GM12878 (cell line): ENCODE results near the gene EMC1. TPM values are rescaled to one million over a fixed set of nuclear protein-coding genes. Genes with fewer than 3 reads are reported as not detected.

Experiments used
- ATAC-seq: fragments of 200-7000 bp; cut with Tn5 transposase; 3 replicates; pipeline ENCODE4 v1.9.1; 2020; ENCODE audit warnings: mild to moderate bottlenecking, moderate library complexity
- BruUV-seq: library from RNA; stranded (reverse); fragments of 400-500 nt; replicated peaks from 2 replicates; lab custom pipeline; 2021; lab: Mats Ljungman, UMichigan
- CTCF ChIA-PET: fragments of 300-600 bp; sonication (Branson Sonifier 250); formaldehyde crosslinking; extraction: SDS; loops from one replicate; lab custom pipeline; 2021; ENCODE audit warnings: inconsistent platforms; lab: Yijun Ruan, JAX
- POLR2A ChIA-PET: fragments of 350-600 bp; formaldehyde crosslinking; extraction: SDS; loops from one replicate; lab custom pipeline; 2021; ENCODE audit warnings: inconsistent platforms; lab: Charles Lee
- RAD21 ChIA-PET: fragments of 300-600 bp; sonication (Branson Sonifier 250); formaldehyde crosslinking; loops from one replicate; lab custom pipeline; 2023; ENCODE audit warnings: antibody characterized with exemption; ENCODE audit not compliant: unreplicated experiment; lab: Charles Lee
- SMC1A ChIA-PET: fragments of 300-600 bp; sonication (Branson Sonifier 250); formaldehyde crosslinking; loops from one replicate; lab custom pipeline; 2023; ENCODE audit not compliant: unreplicated experiment, uncharacterized antibody; lab: Charles Lee
- DNase-seq: peaks from one replicate; pipeline ENCODE4 v3.0.0-alpha.2; 2011; ENCODE audit warnings: low read depth, low spot score
- FAIRE-seq: peaks from 3 replicates; lab custom pipeline; 2011; peaks lifted over from hg19 to GRCh38; lab: Jason Lieb, UNC
- H2AFZ ChIP-seq: 2 replicates; pipeline ENCODE4 v1.6.0; 2011; ENCODE audit warnings: low read depth, low read length, control low read depth; ENCODE audit not compliant: control insufficient read depth
- H3K27ac ChIP-seq: 2 replicates; pipeline ENCODE4 v1.5.1; 2011; ENCODE audit warnings: control low read depth; ENCODE audit not compliant: control insufficient read depth, insufficient read depth
- H3K27me3 ChIP-seq, 2 experiments: replicated peaks in 1 of 2; 2 replicates each; pipeline versions ENCODE4 v1.6.0 to v1.6.1; 2011; ENCODE audit warnings: low read length in 1 of 2; ENCODE audit not compliant: control insufficient read depth in 2 of 2, insufficient read depth in 2 of 2
- H3K36me3 ChIP-seq, 2 experiments: 2 replicates each; pipeline ENCODE4 v1.5.1; 2011; ENCODE audit warnings: low read length in 1 of 2; ENCODE audit not compliant: control insufficient read depth in 2 of 2, insufficient read depth in 2 of 2
- H3K4me1 ChIP-seq: 2 replicates; pipeline ENCODE4 v1.6.1; 2011; ENCODE audit warnings: mild to moderate bottlenecking, low read length, moderate library complexity, mixed read lengths; ENCODE audit not compliant: control insufficient read depth, insufficient read depth
- H3K4me2 ChIP-seq: 2 replicates; pipeline ENCODE4 v1.6.0; 2011; ENCODE audit warnings: control low read depth; ENCODE audit not compliant: control insufficient read depth, insufficient read depth
- H3K4me3 ChIP-seq: fragments of 200-600 bp; sonication (generic); 2 replicates; pipeline ENCODE4 v1.5.1; 2016
- H3K79me2 ChIP-seq: 2 replicates; pipeline ENCODE4 v1.6.0; 2011; ENCODE audit warnings: low read length; ENCODE audit not compliant: control insufficient read depth, insufficient read depth
- H3K9ac ChIP-seq: 2 replicates; pipeline ENCODE4 v1.8.0; 2011; ENCODE audit warnings: low read length, control low read depth, mixed read lengths; ENCODE audit not compliant: control insufficient read depth, insufficient read depth
- H3K9me3 ChIP-seq: replicated peaks from 3 replicates; pipeline ENCODE4 v1.5.1; 2011; ENCODE audit warnings: mild to moderate bottlenecking, low read length; ENCODE audit not compliant: control insufficient read depth, insufficient read depth
- H4K20me1 ChIP-seq: 2 replicates; pipeline ENCODE4 v1.6.0; 2011; ENCODE audit not compliant: control insufficient read depth, insufficient read depth
- ASH2L ChIP-seq: fragments of 300-600, 200-600 bp; sonication (generic); IDR thresholded peaks from 2 replicates; pipeline ENCODE4 v1.6.1; 2017; ENCODE audit warnings: low read depth, mild to moderate bottlenecking, borderline replicate concordance
- CBFB ChIP-seq: IDR thresholded peaks from 2 replicates; pipeline ENCODE4 v1.6.1; 2016; ENCODE audit warnings: antibody characterized with exemption, low read depth
- FOXK2 ChIP-seq: fragments of 450-650 bp; IDR thresholded peaks from 2 replicates; pipeline ENCODE4 v1.6.1; 2017; ENCODE audit warnings: mild to moderate bottlenecking, moderate library complexity
- HCFC1 ChIP-seq: fragments of 150-350 bp; IDR thresholded peaks from 2 replicates; pipeline ENCODE4 v1.6.1; 2014; ENCODE audit warnings: low read length
- MLLT1 ChIP-seq: fragments of 450-650 bp; IDR thresholded peaks from 2 replicates; pipeline ENCODE4 v1.6.1; 2016; ENCODE audit warnings: mild to moderate bottlenecking
- NFYA ChIP-seq: IDR thresholded peaks from 2 replicates; pipeline ENCODE4 v1.6.1; 2011; ENCODE audit warnings: low read depth, mild to moderate bottlenecking, low read length, improper control_type of control experiment, borderline replicate concordance
- SMAD1 ChIP-seq: fragments of 450-650 bp; IDR thresholded peaks from 2 replicates; pipeline ENCODE4 v1.6.1; 2018; ENCODE audit warnings: mild to moderate bottlenecking, low read depth; ENCODE audit not compliant: partially characterized antibody
- SREBF1 ChIP-seq: IDR thresholded peaks from 2 replicates; pipeline ENCODE4 v1.6.1; 2012; ENCODE audit warnings: mild to moderate bottlenecking, low read length
- STAT1 ChIP-seq: fragments of 450-650 bp; conservative IDR thresholded peaks from 2 replicates; pipeline ENCODE4 v1.6.1; 2014; ENCODE audit warnings: antibody characterized with exemption, mild to moderate bottlenecking
- SUZ12 ChIP-seq: fragments of 200-600 bp; sonication (generic); IDR thresholded peaks from one replicate; pipeline ENCODE4 v1.6.1; 2018; ENCODE audit warnings: antibody characterized with exemption, mild to moderate bottlenecking; ENCODE audit not compliant: unreplicated experiment
- USF2 ChIP-seq: IDR thresholded peaks from 2 replicates; pipeline ENCODE4 v1.6.1; 2011; ENCODE audit warnings: low read depth, low read length, improper control_type of control experiment, borderline replicate concordance
- ZNF384 ChIP-seq: IDR thresholded peaks from 2 replicates; pipeline ENCODE4 v1.6.1; 2012; ENCODE audit warnings: low read depth, mild to moderate bottlenecking, low read length, improper control_type of control experiment, borderline replicate concordance
- WGBS: methylation state at CpG from one replicate; pipeline ENCODE4 v1.1.6; 2016; ENCODE audit warnings: low lambda C conversion rate; ENCODE audit not compliant: insufficient replicate concordance, insufficient coverage; ENCODE audit errors: missing lambda C conversion rate; 5-methylcytosine and 5-hydroxymethylcytosine counted together
- in situ Hi-C: fragments of 300-500 bp; cut with MboI; formaldehyde crosslinking; loops from 9 replicates; pipeline ENCODE4 v1.14.3; 2018; ENCODE audit warnings: mixed read lengths
- intact Hi-C: fragments of 100-400 bp; cut with micrococcal nuclease; formaldehyde crosslinking; loops from one replicate; pipeline ENCODE4 v1.14.2; 2022; ENCODE audit not compliant: unreplicated experiment
- polyA plus RNA-seq, 11 experiments: library from polyadenylated mRNA; depleted of rRNA in 4 of 11; unstranded in 6 of 11; stranded (reverse) in 5 of 11; fragments of >200 nt; fragmentation: Nextera tagmentation in 4 of 11; fragmentation: Illumina TruSeq in 1 of 11; extraction: Ambion mirVana in 4 of 11; extraction: Trizol in 1 of 11; gene quantifications; 1 replicate in 1 of 11; 2 replicates in 10 of 11; pipeline versions ENCODE4 v1.2.1 to v1.2.3, GENCODE V29; 2011 to 2016; ENCODE audit warnings: inconsistent platforms in 2 of 11, missing spikeins in 2 of 11, low read depth in 1 of 11
- total RNA-seq, 4 experiments: library from RNA; depleted of rRNA in 3 of 4; stranded (reverse); fragments of >200 nt in 3 of 4; fragmentation: Illumina TruSeq in 1 of 4; extraction: Trizol in 1 of 4; gene quantifications; 2 replicates each; pipeline versions ENCODE4 v1.2.1 to v1.2.3, GENCODE V29; 2013 to 2021
- TF ChIP-seq, protein P1 (sequence below): fragments of 450-650 bp; IDR thresholded peaks from 2 replicates; pipeline ENCODE4 v1.6.1; 2017; ENCODE audit warnings: mild to moderate bottlenecking
- TF ChIP-seq, protein P2 (sequence below): IDR thresholded peaks from 2 replicates; pipeline ENCODE4 v1.6.1; 2011; ENCODE audit warnings: low read depth, mild to moderate bottlenecking, low read length, moderate library complexity, borderline replicate concordance; ENCODE audit errors: extremely low read depth
- TF ChIP-seq, protein P3 (sequence below): IDR thresholded peaks from 2 replicates; pipeline ENCODE4 v1.6.1; 2011; ENCODE audit warnings: mild to moderate bottlenecking, low read depth, low read length, moderate library complexity; ENCODE audit not compliant: insufficient replicate concordance

Gene EMC1
- total and polyA plus RNA-seq, 10 of the 15 experiments (the other 5 are each of a cell fraction or from before 2014, with no cell fraction given) = 12.2 to 43.6 (median 20.6) TPM

DNA sequence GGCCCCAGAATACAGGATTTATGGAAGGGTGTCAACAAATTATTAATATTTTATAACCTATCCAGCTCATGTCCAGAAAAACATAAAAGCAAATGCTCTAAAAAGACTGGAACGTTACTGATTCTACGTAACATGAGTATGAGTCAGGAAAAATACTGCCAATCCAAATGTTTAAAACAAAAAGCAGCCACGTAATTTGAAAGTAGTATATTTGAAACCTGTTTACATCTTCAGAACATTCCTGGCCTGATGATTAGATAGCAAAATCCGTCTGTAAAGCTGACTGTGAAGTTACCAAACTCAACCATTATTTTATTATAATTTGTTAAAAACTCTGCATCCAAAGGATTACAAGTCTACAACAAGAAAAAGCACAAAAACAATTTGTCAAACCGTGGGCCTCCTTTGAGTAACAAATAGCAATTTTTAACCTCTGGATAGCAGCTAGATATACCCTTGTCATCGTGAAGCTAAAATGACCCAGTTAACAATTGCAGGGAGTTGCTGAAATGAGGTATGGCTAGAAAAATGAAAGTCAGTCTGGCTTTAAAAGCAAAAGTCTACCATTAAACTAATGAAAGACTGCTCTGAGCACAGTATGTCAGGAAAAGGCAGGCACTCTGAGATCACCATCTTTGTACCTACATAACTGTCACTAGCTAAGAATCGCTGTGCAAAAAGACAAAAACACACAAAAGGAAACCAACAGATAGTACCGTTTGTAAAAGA, 42.5 kb downstream of the EMC1 start:
- no peaks in the 10 kb centered on the region for H3K9me3 ChIP-seq
- H3K4me2 ChIP-seq = peak overlapping the region; percentile 78
- intact Hi-C loops (loop anchor here (10.0 kb wide), 1 partner anchor 254 kb away; the partner anchor contains the start of gene IFFO2), in situ Hi-C loops (no loop called here)
- peaks cover 91% of the 10 kb centered on the region for H3K79me2 ChIP-seq
- ChIA-PET RAD21 (no interaction called here), POLR2A (interaction anchor here (0.9 to 1.9 kb wide), 5 partner anchors 9 to 268 kb away, joined by 3 to 7 read pairs (median 4); partner anchors contain the start of genes EMC1 and MRTO4), CTCF (interaction anchor here (0.5 to 4.2 kb wide), 8 partner anchors 11 to 301 kb away, joined by 3 to 17 read pairs (median 4); no protein-coding TSS in a partner anchor), SMC1A (interaction anchor here (0.8 to 2.3 kb wide), 7 partner anchors 9 to 281 kb away, joined by 3 to 9 read pairs (median 5); no protein-coding TSS in a partner anchor)
- H3K4me3 ChIP-seq = peak overlapping the region; percentile 87
- H2AFZ ChIP-seq = no peak overlapping the region
- DNase-seq (no peak), FAIRE-seq (no peak), ATAC-seq (no peak)
- H3K27me3 ChIP-seq = no peaks in the 10 kb centered on the region
- WGBS = 17% methylated on average over 8 of the region's 8 CpGs
- peaks cover 16% of the 10 kb centered on the region for H3K4me1 ChIP-seq
- peak overlapping the region; percentile 95 for H3K27ac ChIP-seq
- no TSS peak for BruUV-seq
- no peaks in the 10 kb centered on the region; the same call in 1 of the 2 replicates for H4K20me1 ChIP-seq
- H3K36me3 ChIP-seq = no peaks in the 10 kb centered on the region
- no peak for TF ChIP-seq CBFB
- TF ChIP-seq MLLT1 = no peak
- no peak for TF ChIP-seq SREBF1
- TF ChIP-seq ASH2L = no peak
- TF ChIP-seq, protein P1, sequence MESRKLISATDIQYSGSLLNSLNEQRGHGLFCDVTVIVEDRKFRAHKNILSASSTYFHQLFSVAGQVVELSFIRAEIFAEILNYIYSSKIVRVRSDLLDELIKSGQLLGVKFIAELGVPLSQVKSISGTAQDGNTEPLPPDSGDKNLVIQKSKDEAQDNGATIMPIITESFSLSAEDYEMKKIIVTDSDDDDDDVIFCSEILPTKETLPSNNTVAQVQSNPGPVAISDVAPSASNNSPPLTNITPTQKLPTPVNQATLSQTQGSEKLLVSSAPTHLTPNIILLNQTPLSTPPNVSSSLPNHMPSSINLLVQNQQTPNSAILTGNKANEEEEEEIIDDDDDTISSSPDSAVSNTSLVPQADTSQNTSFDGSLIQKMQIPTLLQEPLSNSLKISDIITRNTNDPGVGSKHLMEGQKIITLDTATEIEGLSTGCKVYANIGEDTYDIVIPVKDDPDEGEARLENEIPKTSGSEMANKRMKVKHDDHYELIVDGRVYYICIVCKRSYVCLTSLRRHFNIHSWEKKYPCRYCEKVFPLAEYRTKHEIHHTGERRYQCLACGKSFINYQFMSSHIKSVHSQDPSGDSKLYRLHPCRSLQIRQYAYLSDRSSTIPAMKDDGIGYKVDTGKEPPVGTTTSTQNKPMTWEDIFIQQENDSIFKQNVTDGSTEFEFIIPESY = no peak
- TF ChIP-seq, protein P2, sequence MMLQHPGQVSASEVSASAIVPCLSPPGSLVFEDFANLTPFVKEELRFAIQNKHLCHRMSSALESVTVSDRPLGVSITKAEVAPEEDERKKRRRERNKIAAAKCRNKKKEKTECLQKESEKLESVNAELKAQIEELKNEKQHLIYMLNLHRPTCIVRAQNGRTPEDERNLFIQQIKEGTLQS = no peak
- TF ChIP-seq FOXK2 = no peak
- no peak for TF ChIP-seq SMAD1
- no peak for TF ChIP-seq NFYA
- TF ChIP-seq HCFC1 = no peak
- TF ChIP-seq STAT1 = no peak
- no peak for TF ChIP-seq USF2
- TF ChIP-seq, protein P3, sequence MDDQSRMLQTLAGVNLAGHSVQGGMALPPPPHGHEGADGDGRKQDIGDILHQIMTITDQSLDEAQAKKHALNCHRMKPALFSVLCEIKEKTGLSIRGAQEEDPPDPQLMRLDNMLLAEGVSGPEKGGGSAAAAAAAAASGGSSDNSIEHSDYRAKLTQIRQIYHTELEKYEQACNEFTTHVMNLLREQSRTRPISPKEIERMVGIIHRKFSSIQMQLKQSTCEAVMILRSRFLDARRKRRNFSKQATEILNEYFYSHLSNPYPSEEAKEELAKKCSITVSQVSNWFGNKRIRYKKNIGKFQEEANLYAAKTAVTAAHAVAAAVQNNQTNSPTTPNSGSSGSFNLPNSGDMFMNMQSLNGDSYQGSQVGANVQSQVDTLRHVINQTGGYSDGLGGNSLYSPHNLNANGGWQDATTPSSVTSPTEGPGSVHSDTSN = no peak
- no peak for TF ChIP-seq SUZ12
- TF ChIP-seq ZNF384 = no peak
- peak overlapping the region; percentile 91 for H3K9ac ChIP-seq
